GM18517 (cell line): Measurements from ENCODE around the gene IRX2.

Source experiments
- ATAC-seq: cut with Tn5 transposase; IDR thresholded peaks from one replicate; pipeline ENCODE4 v1.9.1; 2021; ENCODE audit warnings: mild to moderate bottlenecking, moderate library complexity; ENCODE audit not compliant: unreplicated experiment

Gene IRX2

GRCh38 chr5:2742921-2743679, 8.4 kb downstream of the IRX2 start:
- ATAC-seq, result no peak

DNA sequence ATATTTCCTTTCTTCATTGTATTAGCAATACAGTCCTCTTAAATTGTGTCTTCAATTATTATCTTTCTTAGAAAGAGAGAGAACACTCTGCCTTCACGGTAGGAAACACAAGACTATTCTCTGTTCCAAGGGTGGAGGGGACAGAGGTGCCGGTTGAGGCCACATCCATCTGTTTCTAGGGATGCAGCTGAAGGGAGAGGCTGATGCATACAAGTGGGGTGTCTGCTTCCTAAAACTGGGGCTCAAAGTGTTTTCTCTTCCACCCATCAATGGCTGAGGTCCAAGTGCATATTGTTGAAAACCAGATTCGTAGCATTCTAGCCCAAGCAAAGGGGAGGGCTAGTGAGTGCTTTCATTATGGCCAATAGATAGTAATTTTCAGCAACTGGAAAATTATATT, 9.5 kb downstream of the IRX2 start:
- ATAC-seq, result no peak

GRCh38 chr5:2740876-2741555, 10.5 kb downstream of the IRX2 start:
- no peak for ATAC-seq

GRCh38 chr5:2740051-2740875, 11.2 kb downstream of the IRX2 start:
- ATAC-seq, result no peak

GRCh38 chr5:2739360-2740050, 12.0 kb downstream of the IRX2 start:
- no peak for ATAC-seq

GRCh38 chr5:2738700-2739359, 12.6 kb downstream of the IRX2 start:
- ATAC-seq, result no peak

DNA sequence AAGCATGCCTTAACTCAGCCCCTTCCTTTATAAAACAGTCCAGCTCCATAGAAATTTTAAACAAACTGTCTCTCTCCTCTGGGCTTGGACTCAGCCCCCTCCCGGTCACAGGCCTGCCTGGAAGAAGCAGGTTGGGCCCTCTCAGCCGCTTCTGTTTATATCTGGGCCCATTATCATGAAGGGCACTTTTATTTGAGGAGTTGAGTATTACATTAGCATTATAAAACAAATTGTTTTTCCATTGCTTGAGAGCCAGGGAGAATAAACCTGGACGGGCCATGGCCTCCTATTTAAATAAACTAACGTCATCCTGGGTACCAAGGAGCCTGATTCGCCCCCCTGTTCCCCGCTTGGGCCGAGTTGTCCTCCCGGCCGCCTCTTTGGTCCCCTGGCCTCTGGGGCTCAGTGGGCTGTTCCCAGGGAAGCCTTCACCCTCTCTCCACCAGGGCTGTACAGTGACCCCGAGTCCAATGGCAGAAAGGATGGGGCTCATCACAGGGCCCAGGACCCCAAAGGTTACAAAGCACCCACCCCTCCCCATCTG, 13.2 kb downstream of the IRX2 start:
- ATAC-seq, result no peak

GRCh38 chr5:2737273-2738155, 14.0 kb downstream of the IRX2 start:
- no peak for ATAC-seq

DNA sequence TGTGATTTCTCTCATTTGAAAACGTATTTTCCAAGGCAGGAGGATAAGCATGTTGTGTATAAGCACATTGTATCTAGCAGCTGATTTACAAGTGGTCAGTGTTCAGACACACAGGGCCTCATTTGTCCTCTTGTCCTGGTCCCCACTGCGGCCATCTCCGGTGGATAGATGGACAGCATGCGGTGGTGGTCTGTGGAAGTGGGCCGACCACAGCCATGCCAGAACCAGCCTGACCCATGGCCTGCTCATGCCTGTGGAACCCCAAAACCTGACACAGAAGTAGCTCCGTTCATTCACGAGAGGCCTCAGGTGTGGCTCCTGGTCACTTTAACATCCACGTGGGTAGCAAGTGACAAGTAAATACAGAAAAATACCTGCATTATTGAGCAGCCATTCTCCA, 14.6 kb downstream of the IRX2 start:
- no peak for ATAC-seq

DNA sequence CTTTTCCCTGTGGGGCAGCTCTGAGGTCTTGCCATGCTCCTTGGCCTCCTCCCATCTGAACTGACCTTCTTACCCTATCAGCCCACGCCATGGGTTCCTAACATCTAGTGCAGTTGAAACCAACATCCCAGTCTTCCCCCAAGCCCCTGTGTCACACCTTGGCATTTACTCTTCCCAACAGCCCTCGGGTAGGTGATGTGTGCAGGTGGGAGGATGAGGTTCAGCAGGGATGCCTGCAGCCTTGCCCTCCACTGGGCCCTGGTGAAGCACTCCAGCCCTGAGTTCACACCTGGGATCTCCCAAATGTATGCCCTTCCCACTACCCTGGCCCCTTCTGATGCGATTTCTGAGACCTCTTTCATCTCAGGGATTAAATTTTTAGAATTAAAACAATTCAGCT, 15.5 kb downstream of the IRX2 start:
- ATAC-seq, result no peak

- no peak for ATAC-seq
These were observed 18.6 kb downstream of the IRX2 start for GRCh38 chr5:2732850-2733249.

DNA sequence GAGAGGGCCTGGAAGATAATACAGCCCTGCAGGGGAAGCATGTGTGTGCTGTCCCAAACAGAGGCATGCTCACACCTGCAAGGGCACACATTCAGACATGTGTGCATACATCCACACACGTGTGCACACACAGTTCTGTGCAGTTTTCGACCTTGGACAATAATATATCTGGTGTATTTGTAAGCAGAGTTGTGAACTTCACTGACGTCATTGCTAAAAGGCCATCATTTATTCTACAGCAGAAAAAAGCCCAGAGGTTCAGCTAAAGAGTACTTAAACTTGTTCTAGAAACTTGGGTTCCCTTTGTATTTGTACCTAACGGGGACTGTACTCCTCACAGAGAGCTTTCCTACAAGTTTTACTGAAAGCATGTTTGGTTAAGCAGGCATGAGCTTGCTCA, 19.5 kb downstream of the IRX2 start:
- no peak for ATAC-seq

- no peak for ATAC-seq
These were observed 22.3 kb downstream of the IRX2 start for GRCh38 chr5:2729189-2729588.

DNA sequence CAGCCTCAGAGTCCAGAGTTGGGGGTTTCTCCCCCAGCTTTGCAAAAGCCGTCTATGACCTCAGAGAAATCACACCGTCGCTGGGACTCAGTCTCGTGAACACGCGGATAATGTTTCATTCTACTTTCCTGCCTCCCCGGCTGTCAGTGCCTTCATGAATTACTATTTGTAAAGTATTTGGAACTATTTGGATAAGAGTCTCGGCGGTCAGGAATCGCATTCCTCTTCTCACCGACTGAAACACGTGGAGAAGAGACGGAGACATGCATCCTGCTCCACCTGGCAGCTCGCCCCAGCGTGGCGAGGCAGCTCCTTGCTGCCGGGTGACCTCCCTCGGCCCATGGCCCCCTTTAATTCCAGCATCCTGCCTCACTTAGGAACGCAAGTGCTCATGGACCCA, 23.9 kb downstream of the IRX2 start:
- no peak for ATAC-seq

DNA sequence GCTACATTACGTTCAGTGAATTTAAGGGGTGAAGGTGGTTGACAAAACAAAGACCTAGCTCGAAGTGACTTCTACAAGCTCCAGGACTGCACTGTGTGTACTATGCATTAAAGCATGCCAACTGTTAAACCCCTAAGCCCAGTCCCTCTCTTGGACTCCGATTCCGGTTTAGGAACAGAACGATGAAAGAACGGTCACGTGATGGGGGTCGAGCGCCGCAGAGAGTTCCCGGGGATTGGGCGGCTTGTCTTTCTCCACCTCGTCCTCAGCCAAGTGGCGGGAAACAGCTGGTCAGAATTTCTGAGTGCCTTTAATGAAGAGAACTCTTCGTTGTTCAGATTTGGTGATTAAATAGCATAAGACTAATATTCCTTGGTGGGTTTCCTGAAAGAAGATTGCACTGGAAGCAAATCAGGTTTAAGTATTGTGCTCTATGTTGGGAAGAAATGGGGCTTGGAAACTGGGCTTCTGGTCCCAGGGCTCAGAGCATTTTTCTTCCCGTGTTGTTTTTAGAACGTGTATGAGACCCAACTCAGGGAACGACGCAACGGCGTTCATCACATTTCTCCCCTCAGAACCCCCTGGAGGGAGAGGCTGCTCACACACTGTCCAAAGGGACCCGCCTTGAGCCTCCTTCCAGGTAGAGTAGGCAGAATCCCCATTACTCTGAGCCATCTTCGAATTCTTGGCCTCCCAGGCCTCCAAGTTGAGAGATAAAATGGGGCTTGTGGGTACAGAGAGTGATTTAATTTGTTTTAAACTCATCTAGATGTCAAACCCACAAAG, 25.3 kb downstream of the IRX2 start:
- no peak for ATAC-seq

DNA sequence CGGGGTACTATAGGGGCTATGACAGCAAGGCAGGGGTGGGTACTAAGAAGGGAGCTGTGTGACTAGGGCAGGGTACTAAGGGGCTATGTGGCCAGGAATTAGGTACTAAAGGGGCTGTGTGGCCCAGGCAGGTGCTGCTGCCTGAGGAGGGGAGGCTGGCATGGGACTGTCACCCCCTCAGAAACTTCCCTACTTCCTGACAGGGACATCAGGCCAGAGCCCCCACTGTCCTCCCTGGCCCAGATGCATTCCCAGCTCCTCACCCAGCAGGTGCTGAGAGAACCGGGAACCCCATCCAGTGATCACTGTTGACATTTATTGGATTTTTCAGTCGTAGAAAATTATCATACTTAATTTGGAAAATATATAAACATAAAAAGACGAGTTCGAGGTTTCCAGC, 26.6 kb downstream of the IRX2 start:
- no peak for ATAC-seq

DNA sequence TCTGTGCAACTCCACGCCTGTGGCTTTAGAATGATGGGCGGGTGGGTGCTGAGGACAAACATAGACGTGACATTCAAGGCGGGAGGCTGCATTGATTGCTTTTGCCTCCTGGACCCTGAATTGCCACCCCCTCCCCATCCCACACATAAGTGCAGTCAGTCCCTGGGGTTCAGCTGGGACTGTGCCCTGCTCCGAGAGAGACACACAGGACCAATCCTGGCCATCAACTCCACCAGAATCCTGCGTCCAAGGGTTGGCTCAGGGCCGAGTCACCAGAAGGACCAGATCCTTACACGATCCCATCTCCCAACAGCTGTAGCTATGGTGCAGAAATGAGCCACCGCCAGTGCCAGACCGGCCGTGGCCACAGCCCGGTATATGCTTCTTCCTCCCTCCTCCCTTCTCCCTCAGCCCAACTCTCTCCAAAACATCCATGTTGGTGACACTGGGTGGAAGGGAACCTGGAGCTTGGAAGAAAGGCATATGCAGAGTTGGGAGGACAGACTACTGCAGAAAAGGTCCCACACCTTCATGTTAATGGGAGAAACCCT, 27.4 kb downstream of the IRX2 start:
- no peak for ATAC-seq

DNA sequence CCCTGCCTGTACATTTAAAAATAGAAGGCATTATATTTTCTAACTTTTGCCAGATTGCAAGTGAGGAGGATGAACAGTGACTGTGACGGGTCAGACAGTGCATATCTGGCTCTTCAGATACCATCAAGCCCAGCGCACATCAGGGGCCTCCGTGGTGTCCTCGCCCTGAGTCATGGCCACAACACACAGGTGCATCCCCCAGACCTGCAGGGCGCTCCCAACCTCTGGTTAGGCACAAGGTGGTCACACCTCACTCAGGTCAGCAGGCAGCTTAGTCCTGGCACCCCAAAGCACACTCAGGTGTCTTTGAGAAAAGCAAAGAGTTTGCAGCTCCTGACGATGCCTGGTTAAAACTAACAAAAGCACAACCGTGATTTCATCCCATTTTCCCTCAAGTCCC, 28.6 kb downstream of the IRX2 start:
- no peak for ATAC-seq
